GM10248 (cell line): Measurements from ENCODE around the gene MMP14.
"Not testable (repeated sequence)": the region's sequence is repeated elsewhere in the genome, so short reads cannot be mapped to it uniquely, and the experiment has no call there.

Source experiments
- CTCF ChIA-PET: fragments of 300-600 bp; sonication (Branson Sonifier 250); formaldehyde crosslinking; extraction: SDS; loops from one replicate; lab custom pipeline; 2021; ENCODE audit warnings: antibody characterized with exemption; lab: Yijun Ruan, JAX
- POLR2A ChIA-PET: fragments of 350-650 bp; sonication (Branson Sonifier 250); formaldehyde crosslinking; extraction: SDS; loops from one replicate; lab custom pipeline; 2020; ENCODE audit warnings: antibody characterized with exemption; lab: Yijun Ruan, JAX
- DNase-seq: peaks from one replicate; pipeline ENCODE4 v3.0.0; 2012; ENCODE audit errors: extremely low spot score
- CTCF ChIP-seq: IDR thresholded peaks from 2 replicates; pipeline ENCODE4 v1.5.1; 2012; ENCODE audit warnings: mild to moderate bottlenecking, low read depth; ENCODE audit errors: extremely low read depth, missing control alignments, control extremely low read depth

Gene MMP14

GRCh38 chr14:22802860-22803686 lies 33.3 kb upstream of the MMP14 start:
- DNase-seq, result no peak

GRCh38 chr14:22803687-22803974 lies 32.8 kb upstream of the MMP14 start:
- CTCF ChIA-PET, result interaction anchor here (0.8 to 2.6 kb wide), 4 partner anchors 16 to 234 kb away, joined by 3 to 7 read pairs (median 4); no protein-coding TSS in a partner anchor
- POLR2A ChIA-PET, result no interaction called here
- DNase-seq, result no peak
- TF ChIP-seq CTCF, result no peak

More at GRCh38 chr14:22802860-22803686, 33.3 kb upstream of the MMP14 start:
- ChIA-PET CTCF (interaction anchor here (0.8 to 1.7 kb wide), 9 partner anchors 9 to 233 kb away, joined by 3 to 4 read pairs (median 3); no protein-coding TSS in a partner anchor), POLR2A (no interaction called here)
- TF ChIP-seq CTCF, result no peak

GRCh38 chr14:22805235-22805634 lies 31.1 kb upstream of the MMP14 start:
- POLR2A ChIA-PET, result not testable (repeated sequence)
- CTCF ChIA-PET, result interaction anchor here (1.2 to 2.6 kb wide), 7 partner anchors 11 to 235 kb away, joined by 3 to 7 read pairs (median 4); no protein-coding TSS in a partner anchor

GRCh38 chr14:22807432-22808087 lies 28.8 kb upstream of the MMP14 start:
- ChIA-PET CTCF (interaction anchor here (1.0 to 3.3 kb wide), 9 partner anchors 10 to 251 kb away, joined by 3 to 20 read pairs (median 6); no protein-coding TSS in a partner anchor), POLR2A (no interaction called here)
- TF ChIP-seq CTCF, result no peak
- DNase-seq, result no peak

More at GRCh38 chr14:22805235-22805634, 31.1 kb upstream of the MMP14 start:
- not testable (repeated sequence) for DNase-seq

DNA sequence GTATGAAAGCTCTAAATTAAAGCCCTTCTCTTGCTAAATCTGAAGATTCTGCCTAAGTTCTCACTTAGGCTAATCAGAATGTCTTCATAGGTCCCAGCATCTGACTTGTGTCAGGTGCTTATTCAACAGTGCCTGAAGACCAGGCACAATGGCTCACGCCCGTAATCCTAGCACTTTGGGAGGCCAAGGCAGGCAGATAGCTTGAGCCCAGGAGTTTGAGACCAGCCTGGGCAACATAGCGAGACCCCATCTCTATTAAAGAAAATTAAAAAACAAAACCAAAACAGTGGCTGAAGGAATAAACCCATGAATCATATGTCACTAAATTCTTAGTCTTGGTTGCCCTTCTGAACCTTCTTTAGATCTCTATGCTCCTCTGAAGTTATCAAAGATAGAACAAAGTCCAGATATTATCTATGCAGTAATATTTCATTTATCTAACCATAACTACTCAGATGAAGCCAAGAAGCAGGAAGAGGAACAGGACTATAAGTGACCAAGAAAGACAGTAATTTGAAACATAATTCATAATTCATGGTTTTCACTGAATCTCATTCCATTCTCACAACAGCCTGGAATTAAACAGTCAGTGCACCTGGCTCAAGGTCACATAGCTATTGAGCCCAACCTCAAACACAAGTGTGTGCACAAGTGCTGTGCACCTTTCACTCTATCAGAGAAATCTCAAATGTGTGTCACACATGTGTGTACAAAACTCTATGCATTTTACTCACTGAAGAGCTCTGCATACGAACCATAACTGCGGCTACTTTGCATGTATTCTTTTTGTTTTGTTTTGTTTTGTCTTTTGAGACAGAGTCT lies 27.8 kb upstream of the MMP14 start:
- TF ChIP-seq CTCF, result no peak
- no peak for DNase-seq
- POLR2A ChIA-PET, result no interaction called here
- CTCF ChIA-PET, result interaction anchor here (1.1 to 3.3 kb wide), 8 partner anchors 12 to 156 kb away, joined by 3 to 20 read pairs (median 6); no protein-coding TSS in a partner anchor

DNA sequence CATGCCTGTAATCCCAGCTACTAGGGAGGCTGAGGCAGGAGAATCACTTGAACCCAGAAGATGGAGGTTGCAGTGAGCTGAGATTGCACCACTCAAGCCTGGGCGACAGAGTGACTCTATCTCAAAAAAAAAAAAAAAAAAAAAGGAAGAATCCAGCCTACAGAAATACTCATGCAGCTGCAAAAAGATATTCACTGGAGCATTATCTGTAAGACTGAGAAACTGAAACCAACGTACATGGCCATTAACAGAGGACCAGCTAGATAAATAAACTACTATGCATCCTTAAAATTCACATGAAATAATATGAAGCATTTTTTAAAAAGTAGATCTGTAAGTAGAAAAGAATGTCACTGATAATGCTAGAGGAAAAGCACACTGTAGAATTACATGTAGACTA lies 24.7 kb upstream of the MMP14 start:
- no peak for TF ChIP-seq CTCF
- ChIA-PET POLR2A (no interaction called here), CTCF (interaction anchor here (1.0 to 14.9 kb wide), 7 partner anchors 11 to 241 kb away, joined by 3 to 262 read pairs (median 4); no protein-coding TSS in a partner anchor)
- no peak for DNase-seq
